Measurements from ENCODE around the gene NMNAT2.
"Not testable (repeated sequence)": the region's sequence is repeated elsewhere in the genome, so short reads cannot be mapped to it uniquely, and the experiment has no call there.

The NMNAT2 gene

DNA sequence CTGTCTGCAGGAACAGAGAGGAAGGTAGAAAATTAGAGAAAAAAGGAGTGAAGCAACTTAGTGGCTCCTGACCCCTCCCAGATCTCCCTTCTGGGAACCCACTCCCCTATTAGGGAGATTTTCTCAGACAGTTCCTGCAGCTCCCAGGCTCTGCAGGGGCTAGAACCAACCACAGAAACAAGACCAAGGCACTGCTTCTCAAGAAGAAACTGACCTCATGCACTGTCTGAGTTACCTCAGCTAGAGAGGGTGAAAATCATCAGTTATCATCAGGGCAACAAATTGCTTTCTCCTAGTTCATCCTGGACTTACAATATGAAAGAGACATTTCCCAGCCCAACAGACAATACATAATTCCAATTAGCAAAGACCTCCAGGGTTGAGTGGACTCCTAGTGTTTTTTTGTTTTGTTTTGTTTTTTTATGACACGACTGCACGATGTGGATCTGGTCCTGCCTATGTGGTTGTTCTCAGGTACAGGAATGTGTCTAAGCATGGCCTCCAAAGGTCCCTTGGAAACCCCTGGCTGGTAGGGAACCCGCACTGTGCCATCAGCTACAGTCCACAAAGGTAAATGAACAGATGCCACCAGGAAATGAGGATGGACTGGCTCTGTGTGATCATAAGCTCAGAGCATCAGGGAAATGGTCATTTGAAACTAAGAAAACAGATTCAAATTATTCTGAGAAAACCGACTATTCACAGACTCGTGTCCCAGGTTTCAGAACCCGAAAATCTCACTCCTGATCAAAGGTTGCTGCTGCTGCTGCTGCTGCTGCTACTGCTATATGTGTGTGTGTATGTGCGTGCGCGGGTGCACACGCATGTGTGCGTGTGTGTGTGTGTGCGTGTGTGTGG is 166.8 kb downstream of the NMNAT2 start:
- DNase-seq: no peak

GRCh38 chr1:183249941-183250452 is 168.2 kb downstream of the NMNAT2 start:
- DNase-seq: no peak

DNA sequence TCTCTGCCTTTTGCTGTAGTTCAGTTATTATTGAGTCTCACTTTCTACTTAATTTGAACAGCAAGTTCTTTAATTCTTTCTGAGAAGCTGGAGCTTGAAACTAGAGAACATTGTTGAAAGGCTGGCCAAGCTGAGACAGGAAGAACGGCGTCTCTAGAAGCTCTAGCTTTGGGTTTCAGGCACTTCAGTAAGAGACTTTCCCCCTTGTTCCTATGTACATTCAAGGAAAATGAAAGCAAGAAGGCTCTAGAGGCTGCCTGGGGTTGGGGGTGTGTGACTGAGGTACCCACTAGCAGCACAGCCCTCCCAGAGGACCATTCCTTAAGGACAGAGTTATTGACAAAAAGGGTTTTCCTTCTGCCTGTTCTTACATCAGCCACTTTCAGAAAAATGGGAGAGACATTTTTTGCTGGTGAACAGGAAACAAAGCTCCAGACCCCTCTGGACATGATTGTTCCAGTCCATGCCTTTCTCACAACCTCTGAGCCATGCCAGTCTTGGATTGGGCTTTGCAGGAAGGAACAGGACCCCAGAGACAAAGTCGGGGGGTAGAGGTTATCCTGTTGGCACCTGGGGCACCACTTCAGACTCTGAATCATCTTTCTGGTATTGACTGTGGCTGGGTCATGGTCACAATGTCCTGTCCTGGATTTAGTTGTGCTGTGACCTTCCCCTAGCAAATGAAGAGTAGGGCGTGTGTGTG is 169.0 kb downstream of the NMNAT2 start:
- no peak for DNase-seq

DNA sequence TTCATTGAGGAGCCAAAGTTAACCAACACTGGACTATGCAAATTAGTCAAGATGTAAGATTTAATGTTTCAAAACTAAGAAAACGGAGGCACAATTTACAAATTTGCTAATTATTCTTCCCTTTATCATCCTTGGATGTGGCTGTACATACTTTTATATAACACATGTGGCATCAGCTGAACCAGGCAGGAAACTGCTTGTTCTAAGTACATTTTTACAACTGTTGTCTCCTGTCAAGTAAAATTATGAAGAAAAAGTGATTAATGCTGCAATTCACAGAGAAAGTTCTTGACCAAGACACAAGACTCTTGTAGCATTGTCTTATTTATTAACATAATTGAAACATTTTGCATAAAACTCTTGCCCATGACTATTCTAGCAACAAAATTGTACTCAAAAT is 170.2 kb downstream of the NMNAT2 start:
- no peak for DNase-seq

- DNase-seq: no peak
Observed at GRCh38 chr1:183247484-183247883, 170.7 kb downstream of the NMNAT2 start.

DNA sequence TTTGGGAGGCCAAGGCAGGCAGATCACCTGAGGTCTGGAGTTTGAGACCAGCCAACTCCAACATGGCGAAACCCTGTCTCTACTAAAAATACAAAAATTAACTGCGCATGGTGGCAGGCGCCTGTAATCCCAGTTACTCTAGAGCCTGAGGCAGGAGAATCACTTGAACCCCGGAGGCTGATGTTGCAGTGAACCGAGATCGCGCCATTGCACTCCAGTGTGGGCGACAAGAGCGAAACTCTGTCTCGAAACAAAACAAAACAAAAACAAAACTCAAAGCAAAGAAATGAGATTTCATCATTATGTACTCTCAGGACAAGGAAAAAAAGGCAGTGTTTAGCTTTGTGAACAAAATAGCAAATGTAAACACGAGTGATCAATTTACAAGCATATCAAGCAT is 171.1 kb downstream of the NMNAT2 start:
- no peak for DNase-seq

DNA sequence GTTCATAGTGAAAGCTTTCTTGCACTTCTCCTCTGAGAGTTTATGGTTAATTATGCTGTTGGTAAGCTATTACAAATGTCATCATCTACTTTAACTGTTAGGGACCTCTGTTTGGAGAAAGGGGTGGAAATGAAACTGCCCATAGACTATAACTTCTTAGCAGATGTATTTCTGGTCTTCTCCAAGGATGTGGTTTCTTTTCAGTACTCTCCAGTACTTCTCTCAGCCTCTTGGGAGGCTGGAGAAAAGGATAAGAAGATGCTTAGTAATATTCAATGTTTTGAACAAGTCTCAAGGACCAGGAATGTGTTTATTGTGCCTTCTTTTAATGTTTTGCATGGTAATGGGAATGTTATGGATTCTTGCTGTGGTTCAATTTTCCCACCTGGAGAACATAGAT is 171.7 kb downstream of the NMNAT2 start:
- DNase-seq: no peak

DNA sequence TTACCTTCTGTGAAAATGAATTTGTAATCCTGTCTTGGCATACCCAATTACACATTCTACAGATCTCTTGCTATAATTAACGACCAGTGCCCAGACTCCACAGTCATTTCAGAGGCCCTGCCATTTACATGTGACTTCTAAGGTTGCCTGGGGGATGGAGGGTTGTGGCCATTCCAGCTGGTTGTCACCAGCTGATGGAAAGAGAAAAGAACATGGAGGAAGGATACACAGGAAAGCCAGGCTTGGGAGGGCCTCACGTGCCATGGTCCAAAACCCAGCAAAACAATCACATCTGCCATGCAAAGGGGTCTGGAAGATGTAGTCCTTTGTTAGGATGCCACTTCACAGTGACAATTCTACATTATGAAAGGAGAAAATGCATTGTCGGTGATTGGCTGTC is 172.8 kb downstream of the NMNAT2 start:
- DNase-seq: no peak

DNA sequence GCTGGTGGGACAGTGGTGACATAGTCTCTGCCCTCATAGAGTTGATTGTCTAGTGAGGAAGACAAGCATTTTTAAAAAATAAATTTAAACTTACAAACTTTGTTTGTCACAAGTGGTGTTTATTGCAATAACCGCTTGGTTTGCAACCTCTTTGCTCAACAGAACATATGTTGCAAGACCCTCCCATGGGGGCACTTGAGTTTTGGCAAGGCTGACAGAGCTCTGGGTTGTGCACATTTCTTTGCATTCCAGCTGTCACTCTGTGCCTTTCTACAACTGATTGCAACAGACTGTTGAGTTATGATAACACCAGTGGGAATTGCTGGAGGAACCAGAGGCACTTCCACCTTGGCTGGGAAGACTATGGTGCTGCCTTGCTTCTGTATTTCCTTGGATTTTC is 173.7 kb downstream of the NMNAT2 start:
- no peak for DNase-seq

- DNase-seq: no peak
Observed at GRCh38 chr1:183243161-183244050, 174.8 kb downstream of the NMNAT2 start.

DNA sequence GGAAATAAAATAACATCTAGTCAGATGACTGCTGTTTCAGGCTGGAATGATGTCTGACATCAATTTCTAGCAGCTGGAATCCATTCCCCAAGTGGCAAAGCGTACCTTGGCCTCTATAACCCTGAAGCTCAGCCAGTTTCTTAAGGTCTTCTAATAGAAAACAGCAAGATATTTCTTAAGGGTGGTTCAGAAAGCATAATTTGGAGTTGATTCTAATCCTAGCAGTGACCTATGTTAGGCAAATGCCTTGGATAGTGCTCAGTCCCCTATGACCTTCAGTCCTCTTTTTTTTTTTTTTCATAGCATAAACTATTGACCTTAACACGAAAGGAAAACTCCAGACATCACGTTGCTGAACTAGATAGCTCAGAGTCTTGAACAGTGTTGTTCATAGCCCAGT is 175.6 kb downstream of the NMNAT2 start:
- DNase-seq: no peak

DNA sequence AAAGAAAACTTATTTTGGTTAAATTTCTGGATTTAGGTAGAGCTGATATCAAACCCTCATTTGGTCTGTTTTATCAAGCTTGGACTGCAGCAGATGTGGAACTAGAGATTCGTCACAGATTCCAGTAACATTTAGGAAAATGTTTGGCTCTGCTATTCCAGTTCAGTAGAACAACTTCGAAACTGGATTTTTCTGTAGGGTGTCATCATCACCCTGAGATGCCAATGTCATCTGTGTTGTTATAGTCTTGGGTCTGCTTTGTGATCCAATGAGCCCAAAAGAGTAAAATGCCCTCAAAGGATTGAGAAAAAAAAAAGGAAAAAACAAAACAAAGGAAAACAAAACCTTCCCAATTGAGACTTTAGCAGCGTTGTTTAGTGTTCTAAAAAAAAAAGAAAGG is 176.7 kb downstream of the NMNAT2 start:
- DNase-seq: no peak

- DNase-seq: not testable (repeated sequence)
Observed at GRCh38 chr1:183240853-183241252, 177.3 kb downstream of the NMNAT2 start.

- no peak for DNase-seq
Observed at GRCh38 chr1:183240526-183240825, 177.7 kb downstream of the NMNAT2 start.

- no peak for DNase-seq
Observed at GRCh38 chr1:183239793-183240525, 178.2 kb downstream of the NMNAT2 start.

- DNase-seq: no peak
Observed at GRCh38 chr1:183239220-183239742, 178.9 kb downstream of the NMNAT2 start.

- no peak for DNase-seq
Observed at GRCh38 chr1:183238071-183238470, 180.1 kb downstream of the NMNAT2 start.

DNA sequence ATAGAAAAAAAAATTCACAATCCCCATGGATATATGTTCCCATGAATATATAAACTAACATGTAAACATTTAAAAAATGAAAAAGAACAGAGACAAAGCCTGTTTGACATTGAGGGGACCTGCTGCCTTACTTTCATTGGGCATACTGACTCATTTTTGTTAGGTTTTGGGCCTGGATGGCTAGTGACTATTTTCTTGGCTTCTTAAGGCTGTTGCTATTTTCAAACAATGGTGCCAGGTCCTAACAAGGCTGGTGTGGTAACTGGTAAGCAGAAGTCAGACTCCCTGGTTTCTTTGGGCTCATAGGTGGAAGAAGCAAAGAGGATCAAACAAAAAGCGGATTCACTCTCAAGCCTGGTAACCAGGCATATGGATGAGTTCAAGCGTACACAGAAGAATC is 181.1 kb downstream of the NMNAT2 start:
- no peak for DNase-seq

DNA sequence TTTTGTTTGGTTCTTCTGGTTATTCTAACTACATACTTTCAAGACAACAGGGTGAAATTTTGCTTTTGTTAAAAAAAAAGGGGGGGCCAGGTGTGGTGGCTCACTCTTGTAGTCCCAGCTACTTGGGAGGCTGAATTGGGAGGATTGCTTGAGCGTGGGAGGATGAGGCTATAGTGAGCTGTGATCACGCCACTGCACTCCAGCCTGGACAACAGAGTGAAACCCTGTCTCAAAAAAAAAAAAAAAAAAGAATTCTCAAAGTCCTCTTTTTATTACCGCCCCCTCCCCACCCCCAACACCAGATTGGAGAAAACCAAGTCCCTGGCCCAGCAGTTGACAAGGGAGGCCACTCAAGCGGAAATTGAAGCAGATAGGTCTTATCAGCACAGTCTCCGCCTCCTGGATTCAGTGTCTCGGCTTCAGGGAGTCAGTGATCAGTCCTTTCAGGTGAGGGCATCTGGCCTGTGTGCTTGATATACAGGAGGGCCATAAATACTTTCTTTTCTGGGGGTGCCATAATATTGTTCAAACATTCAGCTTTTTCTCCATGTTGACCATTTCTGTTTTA is 181.9 kb downstream of the NMNAT2 start:
- no peak for DNase-seq

DNA sequence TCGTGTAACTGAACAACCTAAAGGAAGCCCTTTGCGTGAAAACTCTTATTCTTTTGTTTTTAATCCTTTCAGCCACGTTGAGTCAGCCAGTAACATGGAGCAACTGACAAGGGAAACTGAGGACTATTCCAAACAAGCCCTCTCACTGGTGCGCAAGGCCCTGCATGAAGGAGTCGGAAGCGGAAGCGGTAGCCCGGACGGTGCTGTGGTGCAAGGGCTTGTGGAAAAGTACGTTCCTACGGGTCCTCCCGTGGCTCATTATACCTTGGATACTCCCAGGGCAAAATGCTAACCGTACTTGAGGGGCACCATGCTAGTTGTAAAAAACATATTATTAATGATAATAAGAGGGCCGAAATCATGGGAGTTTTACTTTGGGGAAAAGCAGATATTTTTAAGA is 182.7 kb downstream of the NMNAT2 start:
- no peak for DNase-seq

DNA sequence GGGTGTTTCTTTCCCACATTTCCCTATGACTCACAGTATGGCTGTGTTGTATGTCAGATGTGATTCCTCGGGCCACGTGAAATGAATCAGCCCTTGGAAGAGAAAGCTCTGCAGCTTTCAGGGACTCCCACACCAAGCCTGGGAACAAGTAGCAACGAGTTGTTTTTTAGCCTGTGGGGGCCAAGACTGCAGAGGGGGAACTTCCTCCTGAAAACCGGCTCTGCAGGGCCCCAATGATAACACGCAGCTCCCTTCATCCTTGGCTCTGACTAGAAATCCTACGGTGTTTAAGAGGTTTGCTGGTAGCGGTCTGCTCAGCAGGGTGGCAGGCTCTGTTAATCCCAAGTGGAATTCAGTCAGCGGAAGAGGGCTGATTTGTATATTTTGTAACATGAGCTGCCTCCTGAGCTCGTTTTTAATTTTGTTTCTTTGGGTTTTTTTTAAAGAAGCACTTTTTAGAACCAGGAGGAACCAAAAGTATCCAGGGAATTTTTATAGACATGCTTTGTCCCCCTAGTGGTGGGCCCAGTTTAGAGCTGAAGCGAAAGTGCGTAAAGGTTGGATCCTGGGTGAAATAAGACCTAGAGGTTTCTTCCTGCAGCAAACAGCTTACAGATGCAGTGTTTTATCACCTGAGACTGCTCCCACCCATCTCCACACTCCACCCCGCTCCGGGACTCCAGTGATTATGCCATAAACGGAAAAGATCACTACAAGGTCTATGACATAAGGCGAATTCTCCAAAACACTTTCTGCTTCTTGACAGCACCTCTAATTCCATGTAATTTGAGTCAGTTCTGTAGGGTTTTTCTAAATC is 183.3 kb downstream of the NMNAT2 start:
- DNase-seq: no peak
